IMR-90 (cell line): ENCODE data around the gene FLYWCH1. TPM values are rescaled to one million over a fixed set of nuclear protein-coding genes. Genes with fewer than 3 reads are reported as not detected.

Experiments used
- ATAC-seq: fragments of 200-7000 bp; cut with Tn5 transposase; 2 replicates; pipeline ENCODE4 v1.9.1; 2020; ENCODE audit warnings: low read depth, mild to moderate bottlenecking, moderate library complexity
- BruUV-seq: library from RNA; stranded (reverse); fragments of 400-500 nt; replicated peaks from 2 replicates; lab custom pipeline; 2021; lab: Mats Ljungman, UMichigan
- CTCF ChIA-PET: fragments of 300-600 bp; formaldehyde crosslinking; extraction: SDS; loops from one replicate; lab custom pipeline; 2021; ENCODE audit warnings: antibody characterized with exemption; lab: Yijun Ruan, JAX
- POLR2A ChIA-PET: fragments of 300-600 bp; sonication (Branson Sonifier 250); formaldehyde crosslinking; loops from one replicate; lab custom pipeline; 2022; ENCODE audit warnings: antibody characterized with exemption; ENCODE audit not compliant: unreplicated experiment; lab: Charles Lee
- DNase-seq: peaks from one replicate; pipeline ENCODE4 v3.0.0; 2013
- H2AFZ ChIP-seq: replicated peaks from 2 replicates; pipeline ENCODE3; 2013; ENCODE audit warnings: low read length, mild to moderate bottlenecking; ENCODE audit not compliant: poor library complexity
- H2AK5ac ChIP-seq: 2 replicates; pipeline ENCODE4 v1.6.1; 2013; ENCODE audit warnings: low read depth, low read length, inconsistent platforms
- H2AK9ac ChIP-seq: replicated peaks from 2 replicates; pipeline ENCODE3; 2013; ENCODE audit warnings: mild to moderate bottlenecking, low read depth, low read length, moderate library complexity; ENCODE audit not compliant: poor library complexity
- H2BK120ac ChIP-seq: 2 replicates; pipeline ENCODE4 v1.6.1; 2013; ENCODE audit warnings: low read depth, low read length, inconsistent platforms
- H2BK15ac ChIP-seq: 3 replicates; pipeline ENCODE4 v1.6.1; 2013; ENCODE audit warnings: low read depth, low read length, inconsistent platforms
- H2BK20ac ChIP-seq: 2 replicates; pipeline ENCODE4 v1.6.1; 2013; ENCODE audit warnings: low read depth, mild to moderate bottlenecking, inconsistent platforms, low read length, moderate library complexity
- H2BK5ac ChIP-seq: 2 replicates; pipeline ENCODE4 v1.6.1; 2013; ENCODE audit warnings: mild to moderate bottlenecking, low read depth, low read length, inconsistent platforms; ENCODE audit not compliant: poor library complexity, severe bottlenecking
- H3K14ac ChIP-seq: replicated peaks from 2 replicates; pipeline ENCODE4 v1.6.1; 2013; ENCODE audit warnings: low read depth, low read length, inconsistent platforms
- H3K18ac ChIP-seq: 2 replicates; pipeline ENCODE4 v1.6.1; 2013; ENCODE audit warnings: low read depth, low read length, control low read depth
- H3K23ac ChIP-seq: 2 replicates; pipeline ENCODE4 v1.6.1; 2013; ENCODE audit warnings: low read depth, low read length, inconsistent platforms
- H3K27ac ChIP-seq: 2 replicates; pipeline ENCODE4 v1.5.1; 2013; ENCODE audit warnings: mild to moderate bottlenecking, control low read depth, low read length; ENCODE audit not compliant: insufficient read depth
- H3K27me3 ChIP-seq: 2 replicates; pipeline ENCODE4 v1.6.1; 2013; ENCODE audit warnings: low read length; ENCODE audit not compliant: control insufficient read depth, insufficient read depth
- H3K36me3 ChIP-seq: 2 replicates; pipeline ENCODE4 v1.6.1; 2013; ENCODE audit warnings: low read length, mixed read lengths; ENCODE audit not compliant: control insufficient read depth, insufficient read depth
- H3K4ac ChIP-seq: 2 replicates; pipeline ENCODE4 v1.6.1; 2013; ENCODE audit warnings: low read depth, low read length, inconsistent platforms
- H3K4me1 ChIP-seq: 2 replicates; pipeline ENCODE4 v1.6.1; 2013; ENCODE audit warnings: low read length, mixed read lengths; ENCODE audit not compliant: control insufficient read depth, insufficient read depth
- H3K4me2 ChIP-seq: 2 replicates; pipeline ENCODE4 v1.6.1; 2013; ENCODE audit warnings: low read depth, mild to moderate bottlenecking, control low read depth, low read length, moderate library complexity
- H3K4me3 ChIP-seq: 2 replicates; pipeline ENCODE4 v1.5.1; 2013; ENCODE audit warnings: low read depth, mild to moderate bottlenecking, control low read depth, low read length, moderate library complexity; ENCODE audit not compliant: insufficient read depth
- H3K56ac ChIP-seq: 2 replicates; pipeline ENCODE4 v1.6.1; 2013; ENCODE audit warnings: low read length, inconsistent platforms; ENCODE audit not compliant: insufficient read depth; ENCODE audit errors: extremely low read depth
- H3K79me1 ChIP-seq, 2 experiments: 2 replicates each; pipeline ENCODE4 v1.6.1; 2013; ENCODE audit warnings: low read length in 2 of 2, inconsistent platforms in 1 of 2, low read depth in 1 of 2
- H3K9ac ChIP-seq: 2 replicates; pipeline ENCODE4 v1.6.1; 2013; ENCODE audit warnings: low read depth, low read length, control low read depth
- H3K9me1 ChIP-seq: 2 replicates; pipeline ENCODE4 v1.6.1; 2013; ENCODE audit warnings: low read length, inconsistent platforms; ENCODE audit not compliant: insufficient read depth
- H3K9me3 ChIP-seq: 2 replicates; pipeline ENCODE4 v1.6.1; 2013; ENCODE audit warnings: low read length; ENCODE audit not compliant: control insufficient read depth, insufficient read depth
- H4K20me1 ChIP-seq: 2 replicates; pipeline ENCODE4 v1.6.1; 2013; ENCODE audit warnings: low read length, inconsistent platforms; ENCODE audit not compliant: insufficient read depth
- H4K5ac ChIP-seq: 2 replicates; pipeline ENCODE4 v1.6.1; 2013; ENCODE audit warnings: mild to moderate bottlenecking, low read depth, low read length, control low read depth
- H4K8ac ChIP-seq, 2 experiments: 2 replicates each; pipeline ENCODE4 v1.6.1; 2013; ENCODE audit warnings: low read depth in 2 of 2, low read length in 2 of 2, control low read depth in 1 of 2, inconsistent platforms in 1 of 2
- H4K91ac ChIP-seq: 2 replicates; pipeline ENCODE4 v1.6.1; 2013; ENCODE audit warnings: low read depth, low read length, inconsistent platforms; ENCODE audit not compliant: insufficient read depth
- BHLHE40 ChIP-seq: fragments of 150-350 bp; IDR thresholded peaks from 2 replicates; pipeline ENCODE4 v1.6.1; 2016; ENCODE audit warnings: mild to moderate bottlenecking, low read depth, low read length
- ELK1 ChIP-seq: fragments of 150-350 bp; IDR thresholded peaks from 2 replicates; pipeline ENCODE4 v1.6.1; 2016; ENCODE audit warnings: low read depth, mild to moderate bottlenecking, low read length, moderate library complexity, borderline replicate concordance
- MAFK ChIP-seq: IDR thresholded peaks from 2 replicates; pipeline ENCODE4 v1.6.1; 2012; ENCODE audit warnings: low read depth, low read length, improper control_type of control experiment
- MAZ ChIP-seq: IDR thresholded peaks from 2 replicates; pipeline ENCODE4 v1.6.1; 2012; ENCODE audit warnings: low read depth, mild to moderate bottlenecking, low read length, improper control_type of control experiment, moderate library complexity, borderline replicate concordance
- MXI1 ChIP-seq: IDR thresholded peaks from 2 replicates; pipeline ENCODE4 v1.6.1; 2012; ENCODE audit warnings: low read depth, mild to moderate bottlenecking, low read length, moderate library complexity, borderline replicate concordance
- POLR2A ChIP-seq: IDR thresholded peaks from 2 replicates; pipeline ENCODE4 v1.6.1; 2012; ENCODE audit warnings: mild to moderate bottlenecking, low read depth, low read length
- WGBS, 2 experiments: methylation state at CpG; one replicate each; pipeline versions ENCODE4 v1.1.5 to v1.1.7; 2013; ENCODE audit warnings: missing lambda C conversion rate in 2 of 2; ENCODE audit not compliant: insufficient read length in 1 of 2; ENCODE audit errors: extremely low coverage in 2 of 2; 5-methylcytosine and 5-hydroxymethylcytosine counted together
- dilution Hi-C: fragments of 300-500 bp; cut with HindIII; formaldehyde crosslinking; loops from one replicate; pipeline ENCODE4 v1.14.3; 2018; ENCODE audit warnings: low sequenced_read_pairs; ENCODE audit not compliant: unreplicated experiment
- in situ Hi-C: fragments of 300-500 bp; cut with MboI; formaldehyde crosslinking; loops from 3 replicates; pipeline ENCODE4 v1.14.3; 2019; ENCODE audit warnings: low sequenced_read_pairs, inconsistent platforms, mixed read lengths
- intact Hi-C: fragments of 100-400 bp; cut with micrococcal nuclease; formaldehyde crosslinking; loops from 2 replicates; pipeline ENCODE4 v1.10.0; 2022
- polyA plus RNA-seq, 3 experiments: library from polyadenylated mRNA; depleted of rRNA; stranded (reverse); fragments of >200 nt; gene quantifications; 2 replicates each; pipeline ENCODE4 v1.2.3, GENCODE V29; 2012; ENCODE audit warnings: low replicate concordance in 1 of 3
- total RNA-seq: library from RNA; depleted of rRNA; stranded (reverse); fragments of >200 nt; gene quantifications from 2 replicates; pipeline ENCODE4 v1.2.3, GENCODE V29; 2012

Gene FLYWCH1
- total and polyA plus RNA-seq, 2 of the 4 experiments (the other 2 are of a cell fraction) = 14.3 to 25.2 TPM

GRCh38 chr16:2866431-2866830, 45.3 kb upstream of the FLYWCH1 start:
- H3K14ac ChIP-seq = no peak overlapping the region
- no peaks in the 10 kb centered on the region for H4K20me1 ChIP-seq
- H3K79me1 ChIP-seq = no peaks in the 10 kb centered on the region
- H2AFZ ChIP-seq = no peak overlapping the region
- H3K27me3 ChIP-seq = no peaks in the 10 kb centered on the region
- no peaks in the 10 kb centered on the region for H3K9me1 ChIP-seq
- ATAC-seq = no peak
- H3K56ac ChIP-seq = no peak overlapping the region
- no peak overlapping the region for H2BK20ac ChIP-seq
- H3K36me3 ChIP-seq = no peaks in the 10 kb centered on the region
- H2AK9ac ChIP-seq = no peak overlapping the region
- no peak overlapping the region for H3K9ac ChIP-seq
- BruUV-seq = no TSS peak
- intact Hi-C loops = no loop called here
- no peak for TF ChIP-seq ELK1
- no peak for TF ChIP-seq MAZ
- no peak for TF ChIP-seq MXI1
- no peak for TF ChIP-seq BHLHE40
- TF ChIP-seq MAFK = no peak
- no peak for TF ChIP-seq POLR2A
- no peak overlapping the region for H3K4me3 ChIP-seq
- no peak overlapping the region for H2BK120ac ChIP-seq
- H2BK15ac ChIP-seq = no peak overlapping the region
- dilution Hi-C loops = no loop called here
- H3K18ac ChIP-seq = no peak overlapping the region
- no peak overlapping the region for H4K5ac ChIP-seq
- 100% methylated on average over 1 of the region's 4 CpGs; no CpG with 5 or more reads in 1 of the 2 experiments for WGBS, 2 experiments
- CTCF ChIA-PET = interaction anchor here (0.8 kb wide), 1 partner anchor 28 kb away, joined by 3 read pairs; no protein-coding TSS in a partner anchor
- POLR2A ChIA-PET = no interaction called here
- DNase-seq = no peak
- H3K27ac ChIP-seq = no peak overlapping the region
- H4K91ac ChIP-seq = no peak overlapping the region; the same call in 1 of the 2 replicates
- no peak overlapping the region for H3K4ac ChIP-seq
- in situ Hi-C loops = no loop called here
- H3K4me1 ChIP-seq = peaks cover 3% of the 10 kb centered on the region
- H4K8ac ChIP-seq = no peak overlapping the region
- H3K4me2 ChIP-seq = no peak overlapping the region
- no peak overlapping the region for H2BK5ac ChIP-seq
- no peaks in the 10 kb centered on the region for H3K9me3 ChIP-seq
- H3K23ac ChIP-seq = no peak overlapping the region
- no peak overlapping the region for H2AK5ac ChIP-seq
